HG02571 (cell line): ENCODE measurements around the gene ATXN7L2.

Source experiments
- ATAC-seq: cut with Tn5 transposase; IDR thresholded peaks from one replicate; pipeline ENCODE4 v1.9.1; 2021; ENCODE audit warnings: mild to moderate bottlenecking, moderate library complexity; ENCODE audit not compliant: unreplicated experiment

The ATXN7L2 gene

DNA sequence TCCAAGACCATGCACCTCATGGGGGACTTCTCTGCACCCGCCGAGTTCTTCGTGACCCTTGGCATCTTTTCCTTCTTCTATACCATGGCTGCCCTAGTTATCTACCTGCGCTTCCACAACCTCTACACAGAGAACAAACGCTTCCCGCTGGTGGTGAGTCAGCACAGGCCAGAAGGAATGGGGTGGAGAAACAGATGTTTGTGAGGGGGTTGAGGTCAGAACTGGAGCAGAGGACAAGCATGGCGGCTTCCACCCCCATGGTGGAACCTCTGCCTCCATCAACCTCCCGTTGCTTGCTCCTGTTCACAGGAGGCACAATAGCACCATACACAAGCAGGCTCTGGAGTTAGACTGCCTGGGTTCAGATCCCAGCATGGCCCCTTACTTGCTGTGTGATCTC is 6.9 kb upstream of the ATXN7L2 start:
- no peak for ATAC-seq

DNA sequence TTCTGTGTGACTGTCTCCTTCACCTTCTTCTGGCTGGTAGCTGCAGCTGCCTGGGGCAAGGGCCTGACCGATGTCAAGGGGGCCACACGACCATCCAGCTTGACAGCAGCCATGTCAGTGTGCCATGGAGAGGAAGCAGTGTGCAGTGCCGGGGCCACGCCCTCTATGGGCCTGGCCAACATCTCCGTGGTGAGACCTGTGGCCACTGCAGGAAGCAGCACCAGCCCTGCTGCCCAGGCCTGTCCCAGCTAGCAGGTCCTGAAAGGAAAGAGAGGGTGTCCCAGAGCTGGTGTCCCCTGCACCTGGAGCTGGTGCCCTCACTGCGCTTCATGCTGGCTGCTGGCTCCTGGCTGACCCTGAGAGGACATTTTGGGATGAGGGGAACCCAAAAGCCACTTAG is 5.9 kb upstream of the ATXN7L2 start:
- ATAC-seq = no peak

DNA sequence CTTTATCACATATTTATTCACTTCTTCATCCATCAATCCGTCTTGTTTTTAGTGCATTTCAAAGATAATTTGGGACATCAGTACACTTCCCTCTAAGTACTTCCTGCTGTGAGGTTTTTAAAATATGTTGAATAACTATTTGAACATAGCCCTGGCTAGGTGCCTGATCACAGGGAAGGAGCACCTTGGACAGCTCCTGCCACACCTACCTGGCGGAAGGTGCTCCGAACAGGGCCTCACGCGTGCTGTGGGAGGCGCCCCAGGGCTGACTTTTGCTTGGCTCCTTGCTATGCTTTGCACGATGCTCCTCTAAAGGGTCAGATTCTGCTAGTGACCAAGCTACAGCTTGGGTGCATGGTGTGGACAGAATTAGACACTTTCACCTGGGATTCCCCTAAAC is 4.9 kb upstream of the ATXN7L2 start:
- ATAC-seq = no peak

DNA sequence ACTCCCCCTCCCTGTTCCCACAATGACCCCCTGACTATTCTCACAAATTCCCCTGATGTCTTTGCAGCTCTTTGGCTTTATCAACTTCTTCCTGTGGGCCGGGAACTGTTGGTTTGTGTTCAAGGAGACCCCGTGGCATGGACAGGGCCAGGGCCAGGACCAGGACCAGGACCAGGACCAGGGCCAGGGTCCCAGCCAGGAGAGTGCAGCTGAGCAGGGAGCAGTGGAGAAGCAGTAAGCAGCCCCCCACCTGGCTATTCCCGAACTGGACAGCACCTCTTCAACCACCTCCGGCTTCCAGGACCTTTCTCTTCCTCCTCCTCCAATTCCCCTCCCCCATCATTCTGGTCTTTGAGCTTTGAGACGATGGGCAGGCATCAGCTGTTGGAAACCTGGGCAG is 4.4 kb upstream of the ATXN7L2 start:
- ATAC-seq = no peak

DNA sequence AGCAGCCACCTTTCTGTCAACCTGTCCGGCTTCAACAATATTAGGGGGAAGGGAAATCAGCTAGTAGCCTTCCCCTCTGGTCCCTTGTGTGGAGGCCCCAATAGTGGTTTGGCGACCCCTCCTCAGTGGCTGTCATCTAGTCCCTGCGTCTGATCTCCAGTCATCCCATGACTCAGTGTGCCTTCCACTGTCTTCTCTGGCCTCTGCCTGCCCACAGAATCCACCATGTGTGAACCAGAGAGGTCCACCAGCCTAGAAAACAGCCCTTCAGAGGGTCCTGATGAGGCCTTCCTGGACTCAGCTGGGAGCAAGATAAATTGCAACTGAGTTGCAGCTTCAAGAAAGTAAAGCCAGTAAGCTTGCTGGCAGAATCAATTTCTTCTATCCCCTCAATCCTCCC is 3.8 kb upstream of the ATXN7L2 start:
- ATAC-seq = no peak

DNA sequence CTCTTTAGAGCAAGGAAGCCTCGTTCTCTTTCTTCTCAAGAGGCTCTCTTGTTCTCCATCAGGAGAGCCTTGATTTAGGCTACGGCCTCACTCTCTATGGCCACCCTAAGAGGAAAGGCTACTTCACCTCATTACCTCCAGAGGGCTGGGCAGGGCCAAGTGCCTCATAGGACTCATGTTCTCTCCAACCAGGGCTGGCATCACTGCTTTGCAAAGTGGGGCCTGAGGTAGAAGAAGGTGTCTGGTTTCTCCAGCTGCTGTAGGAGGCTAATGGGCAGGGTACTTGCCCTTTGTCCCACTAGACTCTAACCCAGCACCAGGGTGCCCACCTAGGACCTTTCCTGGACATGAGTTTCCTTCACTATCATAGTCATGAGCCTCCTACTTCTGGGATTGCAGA is 2.1 kb upstream of the ATXN7L2 start:
- ATAC-seq = no peak

DNA sequence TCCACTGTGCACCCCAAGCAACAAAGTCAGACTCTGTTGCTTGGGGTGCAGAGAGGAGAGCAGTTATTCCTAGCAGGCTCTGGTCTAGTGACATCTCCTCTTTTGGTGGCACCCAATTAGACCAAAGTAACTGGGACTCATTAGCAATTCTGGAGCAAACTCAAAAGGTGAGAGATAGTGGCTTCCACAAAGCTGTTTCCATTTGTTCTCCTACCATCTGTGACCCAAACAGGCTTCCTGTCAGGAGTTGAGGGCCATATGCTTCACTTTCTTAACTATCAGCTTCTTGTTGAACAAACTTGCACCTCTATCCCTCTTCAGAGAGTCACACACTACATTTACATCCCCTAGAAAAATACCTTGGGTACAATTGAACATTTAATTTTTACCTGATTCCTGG is 1.5 kb upstream of the ATXN7L2 start:
- ATAC-seq = no peak

DNA sequence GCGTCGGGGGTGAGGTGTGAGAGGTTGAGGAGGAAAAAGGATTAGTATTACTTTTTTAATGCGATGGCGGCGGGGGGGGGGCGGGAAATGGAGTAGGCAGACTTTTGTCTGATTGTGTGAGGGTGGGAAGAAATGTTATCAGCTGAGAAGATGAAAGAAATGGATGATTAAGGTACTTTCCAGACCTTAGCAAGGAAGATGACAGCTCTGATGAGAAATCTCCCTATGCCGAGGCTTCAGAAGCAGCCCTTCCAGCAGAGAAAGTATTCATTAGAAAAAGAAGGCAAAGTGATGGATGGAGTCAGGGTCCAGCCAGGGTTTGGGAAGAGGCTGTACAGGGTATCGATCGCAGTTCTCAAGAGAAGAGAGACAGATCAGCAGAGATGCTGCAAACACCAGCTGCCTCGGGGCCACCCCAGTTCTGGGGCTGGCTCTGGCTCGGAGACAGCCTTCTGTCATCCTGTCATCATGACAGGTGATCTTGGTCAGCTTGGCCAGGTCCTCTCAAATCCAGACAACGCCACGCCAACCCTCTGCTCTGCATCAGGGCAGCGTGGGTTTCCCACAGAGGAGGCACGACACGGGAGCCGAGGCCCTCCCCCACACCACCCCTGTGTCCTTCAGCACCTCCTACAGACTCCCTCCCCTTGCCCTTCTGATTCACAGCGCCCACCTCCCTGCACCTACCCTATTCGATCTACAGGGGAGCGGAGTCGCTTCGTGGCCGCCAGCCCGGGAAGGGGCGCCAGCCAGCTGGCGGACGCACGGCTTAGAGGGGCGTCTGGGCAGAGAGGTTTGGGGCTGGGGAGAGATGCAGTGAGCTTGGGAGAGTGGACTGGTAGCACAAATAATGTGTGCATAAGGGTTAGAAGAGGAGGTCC is 674 bp upstream of the ATXN7L2 start:
- ATAC-seq = peak; percentile 4

DNA sequence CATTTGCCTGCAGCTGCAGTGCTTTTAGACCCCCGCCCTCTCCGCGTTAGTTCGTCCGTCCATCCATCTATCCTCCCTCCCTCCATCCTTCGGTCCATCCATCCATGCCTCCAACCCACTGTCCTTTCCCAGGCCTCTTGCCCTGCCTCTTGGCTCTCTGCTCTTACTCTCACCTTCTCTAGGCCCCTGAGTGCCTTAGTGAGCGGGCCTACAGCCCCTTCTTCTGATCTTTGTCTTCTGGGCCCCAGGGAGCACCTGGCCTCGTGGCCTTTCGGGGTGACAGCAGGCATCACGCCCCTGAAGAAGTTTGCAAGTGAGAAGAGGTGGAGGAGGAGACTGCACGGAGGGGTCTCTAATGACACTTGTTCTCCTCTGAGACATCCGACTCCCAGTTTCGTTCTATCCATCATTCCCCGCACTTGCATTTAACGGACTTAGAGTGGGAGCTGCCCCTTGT is 842 bp downstream of the ATXN7L2 start:
- ATAC-seq = no peak

DNA sequence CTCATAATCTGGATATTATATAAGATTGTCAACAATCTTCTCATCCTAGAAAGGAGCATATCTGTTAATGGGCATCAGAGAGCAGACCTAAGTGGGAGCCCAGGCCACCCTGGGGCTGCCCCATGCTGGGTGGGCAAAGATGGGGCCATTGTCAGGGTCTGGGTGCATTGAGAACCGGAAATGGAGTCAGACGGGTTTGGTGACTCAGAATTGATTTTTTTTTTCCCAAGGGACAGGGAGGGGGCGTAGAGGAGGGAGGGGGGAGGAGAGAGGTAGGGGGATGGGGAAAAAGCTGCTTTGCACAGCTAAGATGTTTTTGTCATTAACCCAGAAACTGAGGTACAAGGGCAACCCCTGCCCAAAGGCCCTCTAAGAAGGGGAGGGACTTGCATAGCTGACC is 1.3 kb downstream of the ATXN7L2 start:
- ATAC-seq = no peak

DNA sequence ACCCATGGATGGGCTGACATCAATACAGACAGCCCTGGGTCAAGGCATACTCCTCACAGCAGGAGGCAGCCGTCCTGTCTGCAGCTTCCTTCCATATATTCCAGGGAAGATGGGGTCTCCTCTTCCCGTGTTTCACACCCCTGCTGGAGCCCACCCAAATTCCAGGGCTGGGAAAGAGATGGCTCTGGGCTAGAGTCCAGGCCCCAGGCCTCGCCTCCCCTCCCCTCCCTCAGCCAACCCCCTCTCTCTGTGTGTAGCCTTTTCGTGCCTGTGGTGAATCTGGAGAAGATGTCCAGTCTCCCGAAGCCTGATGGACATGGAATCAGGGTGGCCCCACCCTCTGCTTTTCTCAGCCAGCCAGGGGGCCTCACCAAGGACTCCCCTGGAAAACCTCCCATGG is 3.6 kb downstream of the ATXN7L2 start:
- ATAC-seq = no peak

DNA sequence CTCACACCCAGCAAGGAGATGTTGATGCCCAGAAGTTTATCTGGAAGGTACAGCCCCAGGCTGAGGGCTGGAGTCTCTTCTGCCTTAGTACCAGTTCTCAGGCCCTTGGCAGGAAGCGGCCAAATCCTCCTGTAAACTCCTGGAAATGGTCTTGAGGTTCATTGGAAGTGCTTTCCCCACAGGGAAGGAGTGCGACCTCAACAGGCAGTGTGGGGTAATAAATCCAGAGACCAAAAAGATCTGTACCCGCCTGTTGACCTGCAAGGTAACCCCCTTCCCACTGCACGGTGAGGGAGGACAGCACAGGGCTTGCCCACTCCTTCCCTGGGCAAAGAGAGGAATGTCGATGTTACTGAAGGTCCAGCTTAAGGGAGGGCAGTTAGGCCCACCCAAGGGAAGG is 4.5 kb downstream of the ATXN7L2 start:
- ATAC-seq = no peak

DNA sequence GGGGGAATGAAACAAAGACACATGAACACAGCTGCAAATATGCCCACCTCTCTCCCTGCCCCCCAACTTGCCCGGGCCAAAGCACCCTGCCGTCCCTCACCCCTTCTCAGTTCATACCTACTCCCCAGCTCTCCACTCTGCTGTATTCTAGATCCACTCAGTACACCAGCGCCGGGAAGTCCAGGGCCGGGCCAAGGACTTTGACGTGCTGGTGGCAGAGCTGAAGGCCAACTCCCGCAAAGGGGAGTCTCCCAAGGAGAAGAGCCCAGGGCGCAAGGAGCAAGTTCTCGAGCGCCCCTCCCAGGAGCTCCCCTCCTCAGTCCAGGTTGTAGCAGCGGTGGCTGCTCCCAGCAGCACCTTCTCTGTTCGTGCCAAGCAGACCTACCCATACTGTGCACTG is 5.0 kb downstream of the ATXN7L2 start:
- no peak for ATAC-seq

DNA sequence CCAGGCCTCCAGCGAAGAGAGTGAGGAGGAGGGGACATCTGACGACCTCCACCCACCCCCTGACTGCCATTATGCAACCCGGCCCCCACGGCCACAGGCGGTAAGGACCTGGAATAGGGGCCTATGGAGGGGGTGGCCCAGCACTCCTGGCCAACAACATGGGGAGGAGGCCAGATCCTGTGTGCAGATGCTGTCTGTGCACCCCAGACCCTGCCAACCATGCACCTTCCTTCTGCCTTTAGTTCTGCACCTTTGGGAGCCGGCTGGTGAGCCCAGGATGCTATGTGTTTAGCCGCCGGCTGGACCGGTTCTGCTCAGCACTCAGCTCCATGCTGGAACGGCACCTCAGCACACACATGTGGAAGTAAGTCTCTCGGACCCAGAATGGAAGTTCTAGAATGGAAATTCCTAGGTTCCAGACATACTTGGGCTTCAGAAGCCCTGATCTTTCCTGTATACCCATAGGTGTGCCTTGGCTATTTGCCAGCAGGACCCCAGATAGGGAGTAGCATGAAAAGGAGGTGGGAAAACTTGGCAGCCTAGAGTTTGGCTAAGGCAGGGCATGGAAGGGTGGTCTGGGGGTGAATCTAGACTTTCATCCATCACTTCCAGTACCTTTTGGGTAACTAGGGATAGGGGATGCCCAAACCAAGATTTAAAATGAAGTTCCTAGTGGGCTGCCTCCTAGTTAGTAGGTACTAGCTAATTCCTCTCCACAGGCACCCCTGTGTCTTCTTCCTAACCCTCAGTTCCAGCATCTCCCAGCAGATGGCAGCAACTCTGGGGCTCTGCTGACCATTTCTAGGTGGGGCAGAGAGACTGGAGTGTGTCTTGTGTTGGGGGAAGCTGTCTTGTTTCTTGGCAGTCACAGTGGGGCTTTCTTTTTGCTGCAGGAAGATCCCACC is 6.6 kb downstream of the ATXN7L2 start:
- ATAC-seq = no peak

DNA sequence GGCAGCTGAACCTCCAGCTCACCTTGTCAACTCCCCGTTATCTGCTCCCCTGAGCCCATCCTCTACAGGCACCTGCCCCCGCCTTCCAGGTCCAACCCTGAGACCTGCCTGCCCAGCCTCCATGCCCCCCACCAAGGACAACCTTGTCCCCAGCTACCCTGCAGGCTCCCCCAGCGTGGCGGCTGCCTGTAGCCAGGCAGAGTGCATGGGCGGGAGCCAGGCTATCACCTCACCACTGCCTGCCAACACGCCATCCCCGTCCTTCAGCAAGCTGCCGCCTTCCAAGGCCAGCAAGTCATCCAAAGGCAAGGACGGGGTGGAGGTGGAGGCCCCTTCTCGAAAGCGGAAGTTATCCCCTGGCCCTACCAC is 7.2 kb downstream of the ATXN7L2 start:
- no peak for ATAC-seq

DNA sequence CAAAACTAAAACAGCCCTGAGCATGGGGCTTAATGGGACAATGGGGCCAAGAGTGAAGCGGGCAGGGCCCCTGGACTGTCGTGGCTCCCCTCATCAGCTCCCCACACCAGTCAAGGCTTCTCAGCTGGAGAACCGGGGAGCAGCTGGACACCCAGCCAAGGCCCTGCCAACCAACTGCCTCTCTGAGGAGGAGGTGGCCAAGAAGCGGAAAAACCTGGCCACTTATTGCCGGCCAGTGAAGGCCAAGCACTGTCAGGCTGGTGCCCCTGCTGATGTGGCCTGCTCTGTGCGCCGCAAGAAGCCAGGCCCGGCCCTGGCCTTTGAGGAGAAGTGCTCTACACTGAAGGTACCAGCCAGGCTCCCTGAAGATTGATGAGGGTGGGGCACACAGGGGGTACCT is 7.7 kb downstream of the ATXN7L2 start:
- no peak for ATAC-seq

DNA sequence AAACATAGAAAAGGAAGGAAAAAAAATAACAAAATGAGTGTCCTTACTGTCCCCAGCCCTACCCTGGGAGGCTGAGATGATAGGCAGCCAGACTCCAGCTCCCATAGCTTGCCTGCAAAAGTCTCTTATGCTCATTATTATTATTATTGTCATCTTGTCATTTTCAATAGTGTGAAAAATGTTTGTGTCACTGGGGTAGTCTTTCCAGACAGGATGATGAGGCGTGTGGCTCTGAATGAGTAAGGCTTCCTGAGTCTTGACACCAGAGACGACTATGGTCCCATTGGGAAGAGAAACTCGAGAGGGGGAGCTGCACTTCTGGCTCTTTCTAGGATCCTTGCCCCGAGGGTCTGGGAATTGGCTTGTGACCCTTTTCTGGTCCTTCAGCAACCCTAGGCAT is 9.1 kb downstream of the ATXN7L2 start:
- ATAC-seq = no peak

DNA sequence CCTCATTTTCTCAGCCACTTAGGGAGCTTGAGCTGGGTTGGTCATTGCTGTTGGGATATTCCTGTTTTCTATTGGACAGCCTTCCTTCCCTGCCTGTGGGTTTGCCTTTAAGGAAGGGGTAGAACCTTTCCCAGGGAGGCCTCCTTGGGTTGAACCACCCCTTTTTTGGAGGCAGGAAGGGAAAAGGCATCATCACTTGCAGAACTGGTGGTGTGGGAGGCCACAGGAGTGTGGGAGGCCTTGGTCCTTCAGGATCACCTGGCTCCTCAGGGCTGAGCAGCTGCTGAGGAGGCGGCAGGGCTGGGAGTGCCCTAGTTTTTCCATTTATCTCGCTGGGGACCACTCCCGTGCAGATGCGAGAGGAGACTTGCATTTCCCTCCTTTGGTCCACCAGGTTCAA is 9.5 kb downstream of the ATXN7L2 start:
- no peak for ATAC-seq

DNA sequence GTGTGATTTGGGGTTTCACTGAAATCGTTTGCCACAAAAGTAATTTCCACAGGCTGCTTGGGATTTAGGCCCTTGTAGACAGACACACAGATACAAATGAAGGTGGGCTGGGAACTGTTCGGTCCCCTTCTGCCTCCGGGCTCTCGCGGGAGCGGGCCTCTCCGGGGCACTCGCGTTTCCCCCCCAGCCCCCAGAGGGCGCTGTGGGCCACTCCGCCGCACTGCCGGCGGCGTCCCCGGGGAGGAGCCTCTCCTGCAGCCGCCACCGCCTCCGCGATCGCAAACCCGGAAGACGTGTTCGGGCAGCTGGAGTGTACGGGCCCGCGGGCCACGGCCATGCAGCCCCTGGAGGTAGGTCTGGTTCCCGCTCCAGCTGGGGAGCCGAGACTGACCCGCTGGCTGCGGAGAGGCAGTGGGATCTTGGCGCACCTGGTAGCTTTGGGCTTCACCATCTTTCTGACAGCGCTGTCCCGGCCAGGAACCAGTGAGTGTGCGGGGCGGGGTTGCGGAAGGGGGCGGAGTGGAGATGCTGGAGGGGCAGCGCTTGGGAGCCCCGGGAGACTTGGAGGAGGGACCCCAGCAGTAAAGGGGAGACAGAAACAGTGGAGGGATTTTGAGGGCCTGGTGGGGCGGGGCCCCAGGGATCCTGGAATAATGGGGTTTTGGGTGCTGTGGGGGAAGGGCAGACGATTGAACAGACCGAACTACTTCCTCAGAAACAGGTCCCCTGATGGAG is 10.3 kb downstream of the ATXN7L2 start, which contains the start of gene CYB561D1:
Gene CYB561D1, plus strand, starts transcription at position 290 of the 735 bp plus-strand sequence. Its CDS starts 46 bp downstream, at position 336.
- peak; percentile 83 for ATAC-seq

DNA sequence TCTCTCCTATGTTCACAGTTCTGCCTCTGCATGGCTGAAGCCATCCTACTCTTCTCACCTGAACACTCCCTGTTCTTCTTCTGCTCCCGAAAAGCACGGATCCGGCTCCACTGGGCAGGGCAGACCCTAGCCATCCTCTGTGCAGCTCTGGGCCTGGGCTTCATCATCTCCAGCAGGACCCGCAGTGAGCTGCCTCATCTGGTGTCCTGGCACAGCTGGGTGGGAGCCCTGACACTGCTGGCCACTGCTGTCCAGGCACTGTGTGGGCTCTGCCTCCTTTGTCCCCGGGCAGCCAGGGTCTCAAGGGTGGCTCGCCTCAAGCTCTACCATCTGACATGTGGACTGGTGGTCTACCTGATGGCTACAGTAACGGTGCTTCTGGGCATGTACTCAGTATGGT is 12.0 kb downstream of the ATXN7L2 start:
- no peak for ATAC-seq

DNA sequence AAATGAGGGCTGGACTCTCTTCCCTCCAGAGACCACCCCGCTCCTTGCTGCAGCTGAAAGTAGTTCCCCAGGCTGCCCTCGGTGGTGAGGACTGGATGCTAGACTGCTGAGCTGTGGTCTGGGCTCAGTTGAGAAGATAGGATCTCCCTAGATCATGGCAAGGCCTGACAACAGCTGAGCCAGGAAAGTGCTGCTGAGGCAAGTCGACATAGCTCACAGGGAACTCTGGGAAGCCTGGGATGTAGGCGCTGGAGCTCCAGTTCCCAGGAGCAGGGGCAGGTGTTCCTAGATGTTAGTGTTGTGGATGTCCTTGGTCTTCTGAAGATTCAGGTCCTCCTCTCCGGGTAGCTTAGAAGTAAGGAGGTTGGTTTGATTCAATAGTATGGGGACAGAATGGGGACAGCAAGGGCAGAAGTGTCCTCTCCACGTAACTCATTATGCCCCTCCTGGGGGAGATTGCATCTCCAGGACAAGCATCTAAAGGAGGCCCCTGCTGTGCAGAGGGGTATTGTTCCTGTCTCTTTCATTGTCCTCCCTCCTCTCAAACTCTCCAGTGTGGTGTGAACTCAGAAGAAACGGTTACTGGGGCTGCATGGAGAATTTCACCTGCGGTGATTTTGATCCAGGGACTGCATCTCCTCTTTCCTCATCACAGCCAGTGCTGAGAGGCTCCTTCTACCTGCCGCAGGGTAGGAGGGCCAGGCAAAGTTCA is 13.9 kb downstream of the ATXN7L2 start:
- no peak for ATAC-seq
